Adrenal gland (tissue), 5 donors: Measurements from ENCODE around the gene SUFU.

Experiments used
- POLR2A ChIP-seq, 2 donors: fragments of 450-650 bp; IDR thresholded peaks; one replicate each; pipeline ENCODE4 v1.6.1; 2017; ENCODE audit warnings: antibody characterized with exemption in 2 of 2, mild to moderate bottlenecking in 2 of 2, moderate library complexity in 1 of 2
- TF ChIP-seq, protein P1 (sequence below), 6 experiments: fragments of 450-650 bp in 4 of 6; fragments of 200-600 bp in 2 of 6; sonication (generic) in 1 of 6; IDR thresholded peaks; 1 replicate in 5 of 6; 2 replicates in 1 of 6; pipeline versions ENCODE4 v1.5.1 to v1.8.0; 2016 to 2021; ENCODE audit warnings: antibody characterized with exemption in 6 of 6, mild to moderate bottlenecking in 2 of 6, moderate library complexity in 1 of 6
- donor health status: DM: no; HTN: no; CAD: no.

DNA sequence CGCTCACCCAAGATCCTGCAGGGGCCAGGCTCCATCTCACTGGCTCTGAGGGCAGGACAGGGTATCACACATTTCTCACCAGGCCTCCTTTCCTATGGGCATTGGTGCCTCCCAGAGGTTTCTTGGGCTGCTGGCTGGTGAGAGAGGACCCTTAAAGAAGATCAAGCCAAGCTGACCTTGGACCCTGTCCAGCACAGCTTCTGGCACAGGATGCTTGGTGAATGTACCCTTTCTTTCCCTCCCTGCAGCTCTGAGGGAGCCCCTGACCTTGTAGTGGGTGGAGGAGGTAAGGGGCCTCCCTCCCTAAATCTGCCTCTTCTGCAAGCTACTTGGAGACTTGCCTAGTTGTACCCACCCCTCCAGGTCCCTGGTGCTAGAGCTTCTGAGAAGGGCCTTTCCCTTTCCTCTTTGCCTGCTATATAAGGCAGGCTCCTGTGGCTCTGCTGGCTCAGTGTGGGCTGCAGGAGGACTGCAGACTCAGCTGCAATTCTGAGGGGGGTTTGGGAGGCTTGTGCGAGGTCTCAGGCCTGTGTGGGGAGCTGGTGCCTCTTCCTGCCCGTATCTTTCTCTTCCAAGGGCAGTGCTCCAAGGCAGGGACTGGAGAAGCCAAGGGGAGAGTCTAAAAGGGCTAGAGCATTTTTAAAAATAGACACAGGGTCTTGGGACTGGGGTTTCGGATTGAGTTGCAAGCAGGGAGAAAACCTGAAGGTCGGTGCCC, 128.8 kb downstream of the SUFU start:
- TF ChIP-seq, protein P1, sequence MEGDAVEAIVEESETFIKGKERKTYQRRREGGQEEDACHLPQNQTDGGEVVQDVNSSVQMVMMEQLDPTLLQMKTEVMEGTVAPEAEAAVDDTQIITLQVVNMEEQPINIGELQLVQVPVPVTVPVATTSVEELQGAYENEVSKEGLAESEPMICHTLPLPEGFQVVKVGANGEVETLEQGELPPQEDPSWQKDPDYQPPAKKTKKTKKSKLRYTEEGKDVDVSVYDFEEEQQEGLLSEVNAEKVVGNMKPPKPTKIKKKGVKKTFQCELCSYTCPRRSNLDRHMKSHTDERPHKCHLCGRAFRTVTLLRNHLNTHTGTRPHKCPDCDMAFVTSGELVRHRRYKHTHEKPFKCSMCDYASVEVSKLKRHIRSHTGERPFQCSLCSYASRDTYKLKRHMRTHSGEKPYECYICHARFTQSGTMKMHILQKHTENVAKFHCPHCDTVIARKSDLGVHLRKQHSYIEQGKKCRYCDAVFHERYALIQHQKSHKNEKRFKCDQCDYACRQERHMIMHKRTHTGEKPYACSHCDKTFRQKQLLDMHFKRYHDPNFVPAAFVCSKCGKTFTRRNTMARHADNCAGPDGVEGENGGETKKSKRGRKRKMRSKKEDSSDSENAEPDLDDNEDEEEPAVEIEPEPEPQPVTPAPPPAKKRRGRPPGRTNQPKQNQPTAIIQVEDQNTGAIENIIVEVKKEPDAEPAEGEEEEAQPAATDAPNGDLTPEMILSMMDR (IDR thresholded peaks at IDR 0.05): no peak
- peak in 1 of 2 donors; percentile 9 for TF ChIP-seq POLR2A (IDR thresholded peaks at IDR 0.05)
